ENCODE results near the gene GID4.
"Not testable (repeated sequence)": the region's sequence is repeated elsewhere in the genome, so short reads cannot be mapped to it uniquely, and the experiment has no call there.

GID4 gene

DNA sequence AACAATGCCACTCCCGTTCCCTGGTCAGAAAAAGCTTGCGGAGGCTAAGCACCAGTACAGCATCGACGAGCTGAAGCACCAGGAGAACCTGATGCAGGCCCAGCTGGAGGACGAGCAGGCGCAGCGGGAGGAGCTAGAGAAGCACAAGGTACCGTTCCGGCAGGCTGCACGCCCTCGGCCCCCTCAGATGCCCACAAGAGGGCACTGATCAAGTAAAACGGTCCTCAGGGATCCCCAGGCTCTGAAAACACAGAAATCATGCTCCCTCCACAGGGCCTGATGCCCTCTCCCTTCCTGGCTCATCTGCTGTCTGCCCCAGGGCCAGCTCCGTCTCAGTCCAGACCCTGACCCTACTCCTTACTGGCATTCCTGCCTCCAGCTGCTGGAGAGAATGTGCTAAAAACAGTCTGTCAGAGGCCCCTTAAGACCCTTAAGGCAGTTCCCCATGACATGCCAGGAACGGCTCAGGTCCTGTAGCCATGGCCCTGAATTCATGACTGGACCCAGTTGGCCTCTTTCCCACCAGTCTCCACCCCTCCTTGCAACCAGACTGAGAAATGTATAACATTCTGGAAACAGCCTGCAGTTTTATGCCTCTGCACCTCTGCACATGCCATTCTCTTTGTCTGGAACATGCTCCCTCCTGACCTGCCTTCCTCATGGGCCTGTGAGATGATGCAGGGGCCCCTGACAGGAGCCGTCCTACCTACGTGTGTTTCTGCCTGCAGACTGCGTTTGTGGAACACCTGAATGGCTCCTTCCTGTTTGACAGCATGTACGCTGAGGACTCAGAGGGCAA, 44.7 kb upstream of the GID4 start:
- DNase-seq, result no peak
- Histone ChIP-seq H3K27ac (no peak overlapping the region), H3K27me3 (no peaks in the 10 kb centered on the region), H3K4me3 (no peak overlapping the region), H3K4me1 (no peaks in the 10 kb centered on the region), H3K36me3 (peaks cover 0 to 57% (median 0%) of the 10 kb centered on the region in 3 donors), H3K9me3 (no peaks in the 10 kb centered on the region)
- intact Hi-C loops (cut with DNase I; ENCODE audit: low total_unique reads), result no loop called here
- TF ChIP-seq, protein P1, sequence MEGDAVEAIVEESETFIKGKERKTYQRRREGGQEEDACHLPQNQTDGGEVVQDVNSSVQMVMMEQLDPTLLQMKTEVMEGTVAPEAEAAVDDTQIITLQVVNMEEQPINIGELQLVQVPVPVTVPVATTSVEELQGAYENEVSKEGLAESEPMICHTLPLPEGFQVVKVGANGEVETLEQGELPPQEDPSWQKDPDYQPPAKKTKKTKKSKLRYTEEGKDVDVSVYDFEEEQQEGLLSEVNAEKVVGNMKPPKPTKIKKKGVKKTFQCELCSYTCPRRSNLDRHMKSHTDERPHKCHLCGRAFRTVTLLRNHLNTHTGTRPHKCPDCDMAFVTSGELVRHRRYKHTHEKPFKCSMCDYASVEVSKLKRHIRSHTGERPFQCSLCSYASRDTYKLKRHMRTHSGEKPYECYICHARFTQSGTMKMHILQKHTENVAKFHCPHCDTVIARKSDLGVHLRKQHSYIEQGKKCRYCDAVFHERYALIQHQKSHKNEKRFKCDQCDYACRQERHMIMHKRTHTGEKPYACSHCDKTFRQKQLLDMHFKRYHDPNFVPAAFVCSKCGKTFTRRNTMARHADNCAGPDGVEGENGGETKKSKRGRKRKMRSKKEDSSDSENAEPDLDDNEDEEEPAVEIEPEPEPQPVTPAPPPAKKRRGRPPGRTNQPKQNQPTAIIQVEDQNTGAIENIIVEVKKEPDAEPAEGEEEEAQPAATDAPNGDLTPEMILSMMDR (IDR thresholded peaks at IDR 0.05), result no peak

- intact Hi-C loops (cut with DNase I; ENCODE audit: low total_unique reads); H3K9me3 ChIP-seq: not testable (repeated sequence)
Observed at GRCh38 chr17:17995887-17996286, 43.3 kb upstream of the GID4 start.

GRCh38 chr17:17998934-17999333, 40.3 kb upstream of the GID4 start:
- Histone ChIP-seq H3K36me3 (peaks cover 0 to 33% (median 0%) of the 10 kb centered on the region in 3 donors), H3K4me1 (no peaks in the 10 kb centered on the region), H3K9me3 (no peaks in the 10 kb centered on the region), H3K27ac (no peak overlapping the region), H3K27me3 (no peaks in the 10 kb centered on the region), H3K4me3 (no peak overlapping the region)
- TF ChIP-seq, protein P1 (IDR thresholded peaks at IDR 0.05), result no peak
- DNase-seq, result no peak
- intact Hi-C loops (cut with DNase I; ENCODE audit: low total_unique reads), result no loop called here

More at GRCh38 chr17:17995887-17996286, 43.3 kb upstream of the GID4 start:
- H3K4me3 ChIP-seq, H3K27me3 ChIP-seq, H3K27ac ChIP-seq, H3K4me1 ChIP-seq, DNase-seq: not testable (repeated sequence)
- peaks cover 0 to 48% (median 0%) of the 10 kb centered on the region in 3 donors for H3K36me3 ChIP-seq

GRCh38 chr17:17999364-18000029, 39.7 kb upstream of the GID4 start:
- intact Hi-C loops (cut with DNase I; ENCODE audit: low total_unique reads), result no loop called here
- DNase-seq, result no peak
- H3K27ac ChIP-seq, result no peak overlapping the region

DNA sequence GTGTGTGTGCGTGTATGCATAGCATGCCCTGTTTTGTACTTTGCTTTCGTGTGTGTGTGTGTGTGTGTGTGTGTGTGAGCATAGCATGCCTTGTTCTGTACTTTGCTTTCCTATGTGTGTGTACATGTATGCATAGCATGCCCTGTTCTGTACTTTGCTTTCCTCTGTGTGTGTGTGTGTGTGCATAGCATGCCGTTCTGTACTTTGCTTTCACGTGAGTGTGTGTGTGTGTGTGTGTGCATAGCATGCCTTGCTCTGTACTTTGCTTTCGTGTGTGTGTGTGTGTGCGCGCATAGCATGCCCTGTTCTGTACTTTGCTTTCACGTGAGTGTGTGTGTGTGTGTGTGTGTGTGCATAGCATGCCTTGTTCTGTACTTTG, 39.2 kb upstream of the GID4 start:
- Histone ChIP-seq H3K27ac (no peak overlapping the region), H3K36me3 (peaks cover 0 to 28% (median 0%) of the 10 kb centered on the region in 3 donors), H3K4me1 (no peaks in the 10 kb centered on the region), H3K4me3 (no peak overlapping the region), H3K9me3 (no peaks in the 10 kb centered on the region), H3K27me3 (no peaks in the 10 kb centered on the region)
- TF ChIP-seq, protein P1 (IDR thresholded peaks at IDR 0.05), result no peak
- DNase-seq, result no peak
- intact Hi-C loops (cut with DNase I; ENCODE audit: low total_unique reads), result no loop called here

More at GRCh38 chr17:17999364-18000029, 39.7 kb upstream of the GID4 start:
- Histone ChIP-seq H3K36me3 (peaks cover 0 to 28% (median 0%) of the 10 kb centered on the region in 3 donors), H3K4me3 (no peak overlapping the region), H3K9me3 (no peaks in the 10 kb centered on the region), H3K4me1 (no peaks in the 10 kb centered on the region), H3K27me3 (no peaks in the 10 kb centered on the region)
- TF ChIP-seq, protein P1 (IDR thresholded peaks at IDR 0.05), result no peak

- H3K4me3 ChIP-seq, result no peak overlapping the region
- no peak for DNase-seq
- intact Hi-C loops (cut with DNase I; ENCODE audit: low total_unique reads), result no loop called here
- peaks cover 0 to 33% (median 0%) of the 10 kb centered on the region in 3 donors for H3K36me3 ChIP-seq
- TF ChIP-seq, protein P1 (IDR thresholded peaks at IDR 0.05), result no peak
- no peaks in the 10 kb centered on the region for H3K9me3 ChIP-seq
- no peak overlapping the region for H3K27ac ChIP-seq
- no peaks in the 10 kb centered on the region for H3K27me3 ChIP-seq
- no peaks in the 10 kb centered on the region for H3K4me1 ChIP-seq
Observed at GRCh38 chr17:18002171-18002570, 37.0 kb upstream of the GID4 start.
